Coronary artery (tissue), 2 donors: ENCODE measurements around the gene CERS6.

Source experiments
- DNase-seq: peaks from one replicate; pipeline ENCODE4 v3.0.0-alpha.2; 2017; ENCODE audit warnings: low spot score
- H3K27ac ChIP-seq, 2 donors: fragments of 200-600 bp; sonication (generic); one replicate each; pipeline ENCODE4 v1.5.1; 2016 to 2019
- H3K4me3 ChIP-seq: fragments of 200-600 bp; sonication (generic); 2 replicates; pipeline ENCODE4 v1.5.1; 2016; ENCODE audit warnings: mild to moderate bottlenecking, moderate library complexity
- TF ChIP-seq, protein P1 (sequence below): fragments of 200-600 bp; sonication (generic); IDR thresholded peaks from one replicate; pipeline ENCODE4 v1.5.1; 2019; ENCODE audit warnings: antibody characterized with exemption

CERS6 gene

DNA sequence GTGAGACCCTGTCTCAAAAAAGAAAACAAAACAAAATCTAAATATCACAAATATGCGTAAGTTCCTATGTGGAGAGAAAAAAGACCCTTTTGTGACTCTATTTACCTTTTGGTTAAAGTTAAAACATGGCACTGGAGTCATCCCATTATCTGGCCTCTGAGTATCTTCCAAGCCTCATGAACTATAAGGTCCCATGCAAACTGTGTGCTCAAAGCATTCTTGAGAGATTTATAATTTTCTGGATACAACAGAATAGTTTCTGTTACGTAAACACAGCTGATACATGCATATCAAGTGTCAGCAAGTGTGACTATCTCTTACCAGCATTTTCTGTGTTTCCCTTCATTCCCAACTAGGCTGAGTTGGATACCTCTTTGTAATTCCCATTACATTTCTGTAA is 337.5 kb downstream of the CERS6 start:
- TF ChIP-seq, protein P1, sequence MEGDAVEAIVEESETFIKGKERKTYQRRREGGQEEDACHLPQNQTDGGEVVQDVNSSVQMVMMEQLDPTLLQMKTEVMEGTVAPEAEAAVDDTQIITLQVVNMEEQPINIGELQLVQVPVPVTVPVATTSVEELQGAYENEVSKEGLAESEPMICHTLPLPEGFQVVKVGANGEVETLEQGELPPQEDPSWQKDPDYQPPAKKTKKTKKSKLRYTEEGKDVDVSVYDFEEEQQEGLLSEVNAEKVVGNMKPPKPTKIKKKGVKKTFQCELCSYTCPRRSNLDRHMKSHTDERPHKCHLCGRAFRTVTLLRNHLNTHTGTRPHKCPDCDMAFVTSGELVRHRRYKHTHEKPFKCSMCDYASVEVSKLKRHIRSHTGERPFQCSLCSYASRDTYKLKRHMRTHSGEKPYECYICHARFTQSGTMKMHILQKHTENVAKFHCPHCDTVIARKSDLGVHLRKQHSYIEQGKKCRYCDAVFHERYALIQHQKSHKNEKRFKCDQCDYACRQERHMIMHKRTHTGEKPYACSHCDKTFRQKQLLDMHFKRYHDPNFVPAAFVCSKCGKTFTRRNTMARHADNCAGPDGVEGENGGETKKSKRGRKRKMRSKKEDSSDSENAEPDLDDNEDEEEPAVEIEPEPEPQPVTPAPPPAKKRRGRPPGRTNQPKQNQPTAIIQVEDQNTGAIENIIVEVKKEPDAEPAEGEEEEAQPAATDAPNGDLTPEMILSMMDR = no peak

DNA sequence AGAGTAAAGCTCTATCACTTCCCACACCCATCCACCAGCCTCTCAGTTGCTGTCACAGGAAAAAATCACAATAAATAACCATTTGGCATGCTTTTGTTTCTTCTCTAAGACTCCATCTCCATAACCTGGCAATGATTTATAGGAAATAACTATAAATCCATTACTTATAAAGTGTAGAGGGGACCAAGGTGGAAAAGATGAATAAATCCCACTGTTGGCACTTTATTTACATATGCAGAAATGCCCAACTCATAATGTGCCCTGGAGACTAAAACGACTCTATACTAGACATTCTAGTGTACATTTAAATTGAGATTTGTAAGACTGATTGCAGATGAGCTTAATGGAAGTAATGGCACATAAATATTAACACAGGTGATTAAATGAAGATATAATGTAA is 338.9 kb downstream of the CERS6 start:
- TF ChIP-seq, protein P1 = no peak
- Histone ChIP-seq H3K27ac (no peak overlapping the region), H3K4me3 (no peak overlapping the region)
- no peak for DNase-seq

More for the DNA sequence above, 337.5 kb downstream of the CERS6 start:
- Histone ChIP-seq H3K27ac (no peak overlapping the region), H3K4me3 (no peak overlapping the region)
- no peak for DNase-seq

DNA sequence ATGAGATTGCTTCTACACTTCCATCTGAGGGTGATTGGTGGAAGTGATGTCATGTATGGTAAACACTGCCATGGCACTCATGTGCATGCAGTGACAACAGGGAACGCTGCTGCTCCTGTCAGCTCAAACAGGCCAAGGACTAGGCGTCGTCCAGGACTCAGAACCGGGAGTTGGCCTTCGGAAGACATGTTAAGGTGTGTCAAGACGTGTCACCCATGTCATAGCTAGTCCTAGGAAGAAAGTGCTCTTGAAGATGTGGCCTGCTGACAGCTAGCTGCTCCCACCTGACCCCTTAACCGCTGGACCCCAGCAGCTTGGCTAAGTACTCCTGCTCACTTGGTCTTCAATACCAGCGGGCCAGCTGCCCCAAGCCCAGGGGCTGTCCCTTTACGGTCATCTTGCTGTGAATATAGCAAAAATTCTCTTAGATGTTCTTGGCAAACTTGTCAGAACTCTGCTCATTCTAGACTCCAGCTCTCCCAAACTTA is 340.1 kb downstream of the CERS6 start:
- TF ChIP-seq, protein P1 = no peak
- H3K27ac ChIP-seq = peak overlapping the region in 1 of 2 donors; percentile 56
- DNase-seq = no peak
- no peak overlapping the region for H3K4me3 ChIP-seq

DNA sequence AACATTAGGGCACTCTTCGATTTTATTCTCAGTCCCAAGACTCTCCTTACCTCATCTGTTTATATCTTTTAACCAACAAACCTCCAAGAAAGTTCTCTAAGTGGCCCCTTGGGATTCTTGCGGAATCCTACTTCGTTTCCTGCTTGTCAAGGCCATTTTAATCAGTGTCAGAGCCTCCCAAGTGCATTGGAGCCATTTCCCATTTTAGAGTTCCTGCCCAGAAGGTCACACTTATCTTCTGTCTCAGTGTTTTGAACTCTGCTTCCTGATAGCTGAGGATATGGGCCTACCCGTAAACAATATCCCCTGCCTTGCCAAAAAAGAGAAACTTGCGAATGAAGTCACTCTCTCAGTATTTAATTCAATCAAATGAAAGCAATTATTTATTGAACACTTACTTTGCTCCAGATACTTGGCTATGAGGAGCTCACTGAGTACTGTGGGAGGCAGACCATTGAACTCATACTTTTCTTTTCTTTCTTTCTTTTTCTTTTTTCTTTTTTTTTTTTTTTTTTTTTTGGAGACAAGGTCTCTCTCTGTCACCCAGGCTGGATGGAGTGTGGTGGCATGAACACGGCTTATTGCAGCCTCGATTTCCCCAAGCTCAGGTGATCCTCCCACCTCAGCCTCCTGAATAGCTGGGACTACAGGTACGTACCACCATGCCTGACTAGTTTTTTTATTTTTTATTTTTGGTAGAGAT is 340.7 kb downstream of the CERS6 start:
- TF ChIP-seq, protein P1 = no peak
- H3K27ac ChIP-seq = peak overlapping the region in 1 of 2 donors; percentile 56
- no peak overlapping the region for H3K4me3 ChIP-seq
- DNase-seq = no peak

DNA sequence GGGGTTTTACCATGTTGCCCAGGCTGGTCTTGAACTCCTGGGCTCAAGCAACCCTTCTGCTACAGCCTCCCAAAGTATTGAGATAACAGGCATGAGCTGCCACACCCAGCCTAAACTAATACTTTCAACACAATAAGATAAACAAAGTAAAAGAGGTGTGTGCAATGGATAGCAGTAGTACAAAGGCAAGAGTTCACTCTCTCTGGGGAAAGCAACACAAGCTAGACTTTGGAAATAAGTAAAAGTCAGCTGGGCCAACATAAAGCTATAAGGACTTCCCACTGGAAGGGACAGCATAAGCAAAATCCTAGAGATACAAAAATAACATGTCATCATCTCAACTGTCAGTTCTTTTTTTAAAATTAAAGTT is 341.2 kb downstream of the CERS6 start:
- Histone ChIP-seq H3K4me3 (no peak overlapping the region), H3K27ac (no peak overlapping the region)
- DNase-seq = no peak
- TF ChIP-seq, protein P1 = no peak

DNA sequence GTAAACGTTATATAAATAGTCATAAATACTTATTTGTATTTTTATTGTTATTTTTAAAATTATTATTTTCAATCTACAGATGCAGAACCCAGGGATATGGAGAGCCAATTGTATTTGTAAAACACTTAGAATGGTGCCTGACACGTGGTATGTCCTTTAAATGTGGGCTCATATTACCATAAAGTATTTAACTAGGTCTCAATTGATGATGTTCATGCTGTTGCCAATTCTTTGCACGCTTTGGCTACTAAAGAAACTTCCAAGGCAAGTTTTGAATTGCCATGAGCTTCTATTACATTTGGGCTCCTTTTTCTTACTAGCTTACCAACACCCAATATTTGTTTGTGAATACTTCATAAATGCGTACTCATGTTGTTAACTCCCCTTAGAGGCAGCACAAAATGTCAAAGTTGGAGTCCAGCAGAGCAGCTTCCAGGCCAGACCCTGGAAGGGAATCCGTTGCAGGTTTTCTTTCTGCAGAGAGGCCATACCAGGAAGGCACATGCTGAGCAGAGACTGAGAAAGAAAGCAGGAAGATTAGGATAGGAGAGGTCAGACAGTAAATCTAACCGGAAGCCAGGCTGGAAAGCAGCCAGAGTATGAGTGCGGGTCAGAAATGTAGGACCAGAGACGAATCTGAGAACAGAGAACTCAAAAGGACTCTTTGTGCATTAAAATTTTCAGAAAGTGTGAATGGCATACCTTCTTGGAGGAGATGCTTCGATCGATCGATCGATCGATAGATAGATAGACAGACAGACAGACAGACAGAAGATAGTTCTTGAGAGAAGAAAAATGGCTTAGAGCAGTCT is 342.2 kb downstream of the CERS6 start:
- no peak for DNase-seq
- H3K27ac ChIP-seq = no peak overlapping the region

More for the DNA sequence above, 342.2 kb downstream of the CERS6 start:
- no peak overlapping the region for H3K4me3 ChIP-seq
- TF ChIP-seq, protein P1 = no peak
